Sigmoid colon (tissue), 4 donors: ENCODE measurements around the gene NCF2.

Source experiments
- CTCF ChIP-seq, 4 experiments: fragments of 450-650 bp in 3 of 4; fragments of 200-600 bp in 1 of 4; IDR thresholded peaks; one replicate each; pipeline ENCODE4 v1.5.1; 2016 to 2019; ENCODE audit warnings: antibody characterized with exemption in 4 of 4, mild to moderate bottlenecking in 3 of 4, moderate library complexity in 2 of 4
- POLR2AphosphoS5 ChIP-seq, 4 donors: sonication (generic); formaldehyde crosslinking; IDR thresholded peaks; one replicate each; pipeline ENCODE4 v1.6.1; 2017; ENCODE audit warnings: antibody characterized with exemption in 4 of 4

GRCh38 chr1:183634429-183635065, 44.3 kb upstream of the NCF2 start:
- TF ChIP-seq POLR2AphosphoS5 (IDR thresholded peaks at IDR 0.05): no peak
- TF ChIP-seq CTCF (IDR thresholded peaks at IDR 0.05): no peak
